GM21825 (cell line): Measurements from ENCODE around the gene FAH.
A peak's percentile ranks its signal among the peaks of the same experiment; 100 is the strongest.
"Not testable (repeated sequence)": the region's sequence is repeated elsewhere in the genome, so short reads cannot be mapped to it uniquely, and the experiment has no call there.

Experiments
- ATAC-seq: cut with Tn5 transposase; IDR thresholded peaks from one replicate; pipeline ENCODE4 v1.9.1; 2021; ENCODE audit warnings: mild to moderate bottlenecking, moderate library complexity; ENCODE audit not compliant: unreplicated experiment

The FAH gene

GRCh38 chr15:80151148-80151547 lies 1.7 kb upstream of the FAH start:
- ATAC-seq: no peak

GRCh38 chr15:80151576-80151975 lies 1.2 kb upstream of the FAH start:
- ATAC-seq: no peak

GRCh38 chr15:80152180-80152895 lies 461 bp upstream of the FAH start:
- peak; percentile 74 for ATAC-seq

- no peak for ATAC-seq
Observed at GRCh38 chr15:80153900-80154299, 1.1 kb downstream of the FAH start.

- no peak for ATAC-seq
Observed at GRCh38 chr15:80154336-80154735, 1.5 kb downstream of the FAH start.

- ATAC-seq: no peak
Observed at GRCh38 chr15:80155001-80155377, 2.2 kb downstream of the FAH start.

- ATAC-seq: not testable (repeated sequence)
Observed at GRCh38 chr15:80155378-80156175, 2.8 kb downstream of the FAH start.

- no peak for ATAC-seq
Observed at GRCh38 chr15:80156176-80156720, 3.4 kb downstream of the FAH start.

GRCh38 chr15:80157215-80157614 lies 4.4 kb downstream of the FAH start:
- no peak for ATAC-seq

GRCh38 chr15:80159301-80159700 lies 6.5 kb downstream of the FAH start:
- ATAC-seq: no peak

GRCh38 chr15:80159811-80160569 lies 7.2 kb downstream of the FAH start:
- no peak for ATAC-seq

- ATAC-seq: peak; percentile 83
Observed at GRCh38 chr15:80160570-80161156, 7.9 kb downstream of the FAH start.

GRCh38 chr15:80161468-80162016 lies 8.7 kb downstream of the FAH start:
- ATAC-seq: no peak

GRCh38 chr15:80162059-80162554 lies 9.3 kb downstream of the FAH start:
- no peak for ATAC-seq

- ATAC-seq: no peak
Observed at GRCh38 chr15:80163217-80163616, 10.4 kb downstream of the FAH start.

GRCh38 chr15:80163897-80164296 lies 11.1 kb downstream of the FAH start:
- no peak for ATAC-seq

GRCh38 chr15:80167936-80168335 lies 15.1 kb downstream of the FAH start:
- ATAC-seq: no peak

- ATAC-seq: no peak
Observed at GRCh38 chr15:80168421-80168820, 15.6 kb downstream of the FAH start.

- no peak for ATAC-seq
Observed at GRCh38 chr15:80169768-80170357, 17.1 kb downstream of the FAH start.

GRCh38 chr15:80170596-80170995 lies 17.8 kb downstream of the FAH start:
- ATAC-seq: no peak
